Measurements from ENCODE around the gene FOLR2.

- TF ChIP-seq POLR2A (IDR thresholded peaks at IDR 0.05) = no peak
- TF ChIP-seq, protein P1, sequence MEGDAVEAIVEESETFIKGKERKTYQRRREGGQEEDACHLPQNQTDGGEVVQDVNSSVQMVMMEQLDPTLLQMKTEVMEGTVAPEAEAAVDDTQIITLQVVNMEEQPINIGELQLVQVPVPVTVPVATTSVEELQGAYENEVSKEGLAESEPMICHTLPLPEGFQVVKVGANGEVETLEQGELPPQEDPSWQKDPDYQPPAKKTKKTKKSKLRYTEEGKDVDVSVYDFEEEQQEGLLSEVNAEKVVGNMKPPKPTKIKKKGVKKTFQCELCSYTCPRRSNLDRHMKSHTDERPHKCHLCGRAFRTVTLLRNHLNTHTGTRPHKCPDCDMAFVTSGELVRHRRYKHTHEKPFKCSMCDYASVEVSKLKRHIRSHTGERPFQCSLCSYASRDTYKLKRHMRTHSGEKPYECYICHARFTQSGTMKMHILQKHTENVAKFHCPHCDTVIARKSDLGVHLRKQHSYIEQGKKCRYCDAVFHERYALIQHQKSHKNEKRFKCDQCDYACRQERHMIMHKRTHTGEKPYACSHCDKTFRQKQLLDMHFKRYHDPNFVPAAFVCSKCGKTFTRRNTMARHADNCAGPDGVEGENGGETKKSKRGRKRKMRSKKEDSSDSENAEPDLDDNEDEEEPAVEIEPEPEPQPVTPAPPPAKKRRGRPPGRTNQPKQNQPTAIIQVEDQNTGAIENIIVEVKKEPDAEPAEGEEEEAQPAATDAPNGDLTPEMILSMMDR (IDR thresholded peaks at IDR 0.05) = no peak
These were observed 38.9 kb upstream of the FOLR2 start for GRCh38 chr11:72177656-72178055.
